ENCODE measurements around the gene MRPL55.
"Not testable (repeated sequence)": the region's sequence is repeated elsewhere in the genome, so short reads cannot be mapped to it uniquely, and the experiment has no call there.

The MRPL55 gene

DNA sequence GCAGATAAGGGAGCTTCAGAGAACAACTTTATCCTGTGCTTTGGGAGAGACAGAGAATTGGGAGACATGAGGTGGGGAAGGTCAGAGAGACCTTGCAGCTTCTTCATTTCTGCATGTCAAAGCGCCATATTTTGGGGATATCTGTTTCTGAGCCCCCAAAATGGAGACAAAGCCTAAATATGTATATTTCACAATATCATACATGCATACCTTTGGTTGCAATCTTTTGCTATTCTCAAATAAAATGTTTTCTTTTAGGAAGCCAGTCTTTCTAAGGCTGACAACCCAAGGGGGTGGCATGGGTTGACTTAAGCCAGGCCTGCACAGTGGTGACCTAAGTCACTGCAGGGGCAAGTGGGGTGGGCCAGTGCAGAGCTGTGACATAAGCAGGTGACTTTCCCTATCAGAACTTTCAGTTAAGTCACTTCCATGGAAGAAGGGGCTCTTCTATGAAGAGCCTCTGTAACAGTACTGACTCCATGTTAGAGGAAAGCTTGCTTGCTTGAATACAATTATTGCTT is 13.9 kb upstream of the MRPL55 start:
- no peak for DNase-seq (ENCODE audit: low read depth)

DNA sequence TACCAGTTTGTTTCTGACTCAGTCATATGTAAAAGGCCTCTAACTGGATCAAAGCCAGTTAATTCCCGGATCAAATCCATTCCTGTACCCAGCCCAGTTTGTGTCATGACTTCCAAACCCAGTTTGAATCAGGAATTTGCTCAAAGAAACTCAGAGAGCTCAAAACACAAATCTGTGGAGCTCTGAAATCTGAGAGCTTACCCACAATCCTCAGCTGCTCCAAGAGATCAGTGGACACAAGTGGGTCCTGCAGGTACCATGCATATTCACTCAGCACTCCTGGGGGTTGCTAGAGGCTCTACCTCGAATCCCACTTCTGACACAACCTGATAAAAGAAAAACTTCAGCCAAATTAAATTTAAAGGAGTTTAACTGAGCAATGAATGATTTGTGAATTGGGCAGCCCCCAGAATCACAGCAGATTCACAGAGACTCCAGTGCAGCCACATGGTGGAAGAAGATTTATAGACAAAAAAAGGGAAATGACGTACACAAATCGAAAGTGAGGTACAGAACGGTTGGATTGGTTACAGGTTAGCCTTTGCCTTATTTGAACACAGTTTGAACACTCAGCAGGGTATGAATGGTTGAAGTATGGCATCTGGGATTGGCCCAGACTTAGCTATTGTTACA is 11.9 kb upstream of the MRPL55 start:
- DNase-seq (ENCODE audit: low read depth), result no peak

GRCh38 chr1:228120351-228120750 is 11.3 kb upstream of the MRPL55 start:
- DNase-seq (ENCODE audit: low read depth), result no peak

- DNase-seq (ENCODE audit: low read depth), result no peak
Measured at GRCh38 chr1:228118040-228118439, 8.9 kb upstream of the MRPL55 start.

- no peak for DNase-seq (ENCODE audit: low read depth)
Measured at GRCh38 chr1:228117335-228117734, 8.2 kb upstream of the MRPL55 start.

- no peak for DNase-seq (ENCODE audit: low read depth)
Measured at GRCh38 chr1:228114827-228115226, 5.7 kb upstream of the MRPL55 start.

GRCh38 chr1:228112617-228113016 is 3.5 kb upstream of the MRPL55 start:
- DNase-seq (ENCODE audit: low read depth), result no peak

DNA sequence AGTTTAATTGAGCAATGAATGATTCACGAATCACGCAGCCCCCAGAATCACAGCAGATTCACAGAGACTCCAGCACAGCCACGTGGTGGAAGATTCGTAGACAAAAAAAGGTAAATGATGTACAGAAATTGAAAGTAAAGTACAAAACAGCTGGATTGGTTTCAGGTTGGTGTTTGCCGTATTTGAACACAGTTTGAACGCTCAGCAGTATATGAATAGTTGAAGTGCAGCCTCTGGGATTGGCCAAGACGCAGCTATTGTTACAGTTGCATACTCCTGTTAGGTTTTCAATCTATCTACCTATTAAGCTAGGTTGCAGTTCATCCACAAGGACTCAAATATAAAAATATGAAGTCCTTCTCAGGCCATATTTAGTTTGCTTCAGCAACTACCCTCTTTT is 3.1 kb upstream of the MRPL55 start:
- no peak for DNase-seq (ENCODE audit: low read depth)

GRCh38 chr1:228111315-228111714 is 2.2 kb upstream of the MRPL55 start:
- DNase-seq (ENCODE audit: low read depth), result not testable (repeated sequence)

- DNase-seq (ENCODE audit: low read depth), result no peak
Measured at GRCh38 chr1:228110556-228110955, 1.5 kb upstream of the MRPL55 start.

DNA sequence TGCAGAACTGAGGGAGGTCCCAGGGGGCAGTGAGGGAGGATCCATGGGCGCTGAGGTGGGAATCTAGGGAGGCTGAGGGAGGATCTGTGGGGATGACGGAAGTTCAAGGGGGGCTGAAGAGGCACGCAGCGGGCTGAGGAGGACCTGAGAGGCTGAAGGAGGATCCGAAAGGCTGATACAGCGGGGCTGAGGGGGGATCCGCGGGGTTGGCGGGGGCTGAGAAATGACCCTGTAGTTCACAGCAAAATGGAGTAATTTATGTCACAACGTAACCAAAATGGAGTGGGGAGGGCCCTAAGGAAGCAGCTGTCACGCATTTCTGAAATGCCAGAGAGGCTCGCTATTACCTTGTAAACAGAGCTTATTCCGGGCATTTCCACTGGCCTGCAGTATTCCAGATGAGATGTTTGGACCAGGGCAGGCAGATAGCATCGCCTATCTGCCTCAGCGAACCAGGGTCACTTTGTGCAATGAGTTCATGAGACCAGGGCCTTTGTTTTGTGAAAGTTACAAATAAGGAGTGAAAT is 926 bp upstream of the MRPL55 start:
- DNase-seq (ENCODE audit: low read depth), result no peak

DNA sequence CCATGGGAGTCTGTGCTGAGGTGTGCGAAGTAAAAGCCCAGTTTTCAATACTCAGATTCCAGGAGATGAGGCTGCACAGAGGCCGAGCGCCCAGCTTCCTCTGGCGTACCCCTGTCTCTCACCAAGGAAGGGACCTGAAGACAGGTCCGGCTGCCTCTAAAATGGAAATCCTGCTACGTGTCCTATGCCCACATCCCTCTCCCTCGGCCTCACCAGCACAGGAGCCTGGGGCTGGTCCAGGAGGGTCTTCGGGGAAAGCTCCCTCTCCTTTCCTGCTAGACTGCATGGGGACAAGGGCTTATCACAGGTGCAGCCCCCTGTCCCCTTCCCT is 392 bp downstream of the MRPL55 start:
- DNase-seq (ENCODE audit: low read depth), result no peak

DNA sequence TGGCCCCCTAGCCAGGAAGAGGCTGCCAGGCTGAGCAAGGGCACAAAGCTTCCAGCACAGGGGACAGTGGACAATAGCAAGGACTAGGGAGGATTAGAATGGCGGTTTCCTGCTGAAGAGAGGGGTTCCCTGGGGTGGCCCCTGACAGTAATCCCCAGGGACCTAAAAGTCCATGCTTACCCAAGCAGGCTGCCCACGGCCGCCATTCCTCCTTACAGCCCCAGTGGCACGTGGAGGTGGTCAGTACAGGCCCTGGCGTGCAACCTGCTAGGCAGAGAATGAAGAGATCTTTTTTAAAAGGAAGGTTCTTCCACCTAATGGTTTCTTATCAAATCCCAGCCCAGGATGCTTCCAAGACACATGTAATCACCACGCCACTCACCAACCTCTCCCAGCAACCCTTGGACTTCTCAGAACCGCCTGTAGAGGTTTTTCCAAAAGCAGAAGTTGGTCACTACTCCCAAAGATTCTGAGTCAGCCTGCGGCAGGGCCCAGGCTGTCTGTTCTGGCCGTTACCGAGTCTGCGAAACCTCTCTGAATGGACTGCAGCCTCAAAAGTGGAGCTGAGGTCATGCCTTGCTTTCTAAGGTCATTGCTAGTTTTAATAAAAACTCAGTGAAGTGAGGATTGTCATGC is 926 bp downstream of the MRPL55 start:
- no peak for DNase-seq (ENCODE audit: low read depth)

DNA sequence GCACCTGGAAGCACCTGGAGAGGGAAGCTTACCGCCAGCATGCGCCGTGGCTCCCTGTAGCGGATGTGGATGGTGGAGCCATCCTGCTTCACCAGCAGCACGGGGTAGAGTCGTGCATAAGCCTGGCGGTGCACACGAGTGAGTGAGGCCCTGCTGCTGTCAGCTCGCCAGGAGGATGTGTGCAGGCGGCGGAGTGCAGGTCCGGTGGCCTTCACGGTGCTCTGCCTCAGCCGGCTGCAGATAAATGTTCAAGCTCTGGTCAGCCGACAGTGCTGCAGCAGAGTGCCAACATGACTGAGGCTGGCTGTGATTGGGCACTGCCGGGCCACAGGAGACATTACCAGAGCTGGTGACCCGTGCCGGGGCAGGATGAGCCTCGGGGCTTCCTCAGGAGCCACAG is 1.5 kb downstream of the MRPL55 start:
- DNase-seq (ENCODE audit: low read depth), result no peak

DNA sequence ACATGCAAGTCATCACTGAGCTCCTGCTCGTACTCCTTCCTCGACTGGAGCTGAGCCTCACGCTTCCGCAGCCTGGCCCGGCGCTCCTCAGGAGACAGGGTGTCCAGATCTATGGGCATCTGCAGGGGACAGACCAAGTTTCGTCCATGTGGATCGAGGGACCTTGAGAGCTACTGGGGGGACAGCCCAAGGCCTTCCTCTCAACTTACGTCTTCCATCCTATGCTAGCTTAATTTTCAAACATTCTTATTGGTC is 2.4 kb downstream of the MRPL55 start:
- DNase-seq (ENCODE audit: low read depth), result no peak

GRCh38 chr1:228105996-228106799 is 2.9 kb downstream of the MRPL55 start:
- DNase-seq (ENCODE audit: low read depth), result no peak

DNA sequence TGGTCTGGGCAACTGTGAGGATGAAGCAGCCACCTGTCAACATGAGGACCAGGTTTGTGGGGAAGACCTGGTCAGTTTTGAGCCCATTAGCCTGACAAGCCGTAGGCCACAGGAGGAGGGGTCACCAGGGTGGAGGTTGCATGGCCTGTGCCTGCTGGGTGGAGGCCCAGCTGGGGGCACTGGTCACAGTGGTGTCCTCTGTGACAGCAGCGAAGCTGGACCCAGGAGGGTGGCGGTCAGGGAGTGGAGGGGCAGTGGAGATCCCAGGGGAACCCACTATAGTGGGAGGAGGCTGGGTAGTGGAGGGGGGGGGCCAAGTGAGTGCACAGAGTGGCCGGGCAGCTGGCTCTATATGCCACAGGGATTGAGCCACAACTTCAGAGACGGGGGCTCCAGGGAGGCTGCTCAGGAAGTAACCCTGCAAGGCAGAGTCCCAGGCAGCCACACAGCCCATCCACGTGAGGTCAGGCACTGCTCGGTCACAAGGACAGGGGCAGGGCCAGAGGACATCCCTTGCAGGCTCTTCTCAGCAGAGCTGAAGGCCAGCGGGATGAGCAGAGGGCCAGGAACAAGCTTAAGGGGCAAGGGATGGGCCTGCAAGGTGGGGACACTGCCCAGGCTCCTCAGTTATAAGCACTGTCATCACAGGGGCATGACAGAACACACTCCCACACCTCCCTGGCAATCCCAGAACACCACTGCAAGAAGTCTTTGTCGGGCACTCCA is 3.7 kb downstream of the MRPL55 start:
- DNase-seq (ENCODE audit: low read depth), result no peak

- DNase-seq (ENCODE audit: low read depth), result no peak
Measured at GRCh38 chr1:228104526-228105269, 4.4 kb downstream of the MRPL55 start.

GRCh38 chr1:228102791-228103620 is 6.1 kb downstream of the MRPL55 start, which contains the start of gene C1orf35:
TSS of gene C1orf35 (minus strand) at chr1:228103325. CDS start at chr1:228103227, 98 bp downstream.
- peak; percentile 68 for DNase-seq (ENCODE audit: low read depth)

DNA sequence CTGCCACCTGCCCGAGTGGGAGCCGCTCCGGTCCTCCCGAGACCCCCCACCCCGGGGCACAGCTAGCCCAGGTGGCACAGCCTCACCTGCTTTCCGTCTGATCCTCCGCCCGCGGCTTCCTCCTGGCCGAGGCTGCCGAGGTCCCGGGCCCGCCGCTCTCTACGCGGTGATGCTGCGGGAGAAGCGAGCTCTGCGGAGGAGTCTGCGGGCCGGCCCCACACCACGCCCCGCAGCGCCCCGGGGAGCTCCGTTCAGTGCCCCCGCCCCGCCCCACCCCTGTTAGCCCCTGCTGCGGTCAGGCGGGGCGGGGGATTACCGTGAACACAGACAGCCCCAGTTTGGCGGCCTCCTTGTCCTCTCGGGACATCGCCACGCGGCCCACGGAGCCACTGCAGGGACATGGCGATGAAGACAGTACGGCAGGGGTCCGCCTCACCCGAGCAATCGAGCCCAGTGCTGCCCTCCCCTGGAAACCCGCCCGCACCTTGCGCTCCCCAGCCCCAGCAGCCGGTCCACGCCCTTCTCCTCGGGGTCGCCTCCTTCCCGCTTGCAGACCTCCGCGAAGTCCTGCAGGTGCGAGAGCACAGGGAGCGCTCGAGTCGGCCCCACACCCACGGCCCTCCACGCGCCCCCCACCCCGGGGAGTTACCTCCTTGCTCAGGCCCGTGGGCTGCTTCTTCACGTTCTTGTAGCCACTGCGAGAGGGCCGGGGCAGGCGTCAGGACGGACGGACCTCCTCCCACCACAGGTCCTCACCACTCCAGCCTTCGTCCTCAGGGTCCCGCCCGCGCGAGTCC is 6.9 kb downstream of the MRPL55 start:
- no peak for DNase-seq (ENCODE audit: low read depth)

Data from HS-5 (cell line).